Neutrophil (primary cell): ENCODE measurements around the gene KRTAP10-8.
"Not testable (repeated sequence)": the region's sequence is repeated elsewhere in the genome, so short reads cannot be mapped to it uniquely, and the experiment has no call there.

Experiments used
- H3K27ac ChIP-seq: fragments of 200-600 bp; sonication (generic); 2 replicates; pipeline ENCODE4 v1.5.1; 2016; ENCODE audit warnings: mild to moderate bottlenecking, moderate library complexity
- H3K27me3 ChIP-seq: fragments of 200-600 bp; sonication (generic); 2 replicates; pipeline ENCODE4 v1.6.0; 2016; ENCODE audit warnings: mild to moderate bottlenecking
- H3K36me3 ChIP-seq: fragments of 200-600 bp; sonication (generic); 2 replicates; pipeline ENCODE4 v1.5.1; 2017
- H3K4me1 ChIP-seq, 2 experiments: fragments of 200-600 bp in 1 of 2; sonication (generic) in 1 of 2; 1 replicate in 1 of 2; 2 replicates in 1 of 2; pipeline versions ENCODE4 v1.5.1 to v1.6.1; 2013 to 2016; ENCODE audit warnings: low read depth in 1 of 2, low read length in 1 of 2, mild to moderate bottlenecking in 1 of 2, moderate library complexity in 1 of 2; ENCODE audit not compliant: control insufficient read depth in 1 of 2, insufficient read depth in 1 of 2
- H3K4me3 ChIP-seq, 2 experiments: fragments of 200-600 bp in 1 of 2; sonication (generic) in 1 of 2; 1 replicate in 1 of 2; 2 replicates in 1 of 2; pipeline ENCODE4 v1.5.1; 2013 to 2016; ENCODE audit warnings: low read depth in 1 of 2, low read length in 1 of 2, mild to moderate bottlenecking in 1 of 2, moderate library complexity in 1 of 2
- H3K9me3 ChIP-seq: fragments of 200-600 bp; sonication (generic); 2 replicates; pipeline ENCODE4 v1.5.1; 2016
- CTCF ChIP-seq: fragments of 200-600 bp; sonication (generic); IDR thresholded peaks from 2 replicates; pipeline ENCODE4 v1.5.1; 2016; ENCODE audit warnings: antibody characterized with exemption

Gene KRTAP10-8

GRCh38 chr21:44643741-44644310 is 31.9 kb downstream of the KRTAP10-8 start:
- Histone ChIP-seq H3K27ac (no peak overlapping the region), H3K4me3 (no peak overlapping the region), H3K9me3 (peaks cover 3% of the 10 kb centered on the region), H3K27me3 (peaks cover 17% of the 10 kb centered on the region), H3K36me3 (no peaks in the 10 kb centered on the region), H3K4me1 (no peaks in the 10 kb centered on the region)
- no peak for TF ChIP-seq CTCF

- no peak overlapping the region for H3K27ac ChIP-seq
- peaks cover 3% of the 10 kb centered on the region for H3K9me3 ChIP-seq
- no peaks in the 10 kb centered on the region for H3K4me1 ChIP-seq
- H3K36me3 ChIP-seq: no peaks in the 10 kb centered on the region
- TF ChIP-seq CTCF: no peak
- peaks cover 17% of the 10 kb centered on the region for H3K27me3 ChIP-seq
- no peak overlapping the region for H3K4me3 ChIP-seq
Observed at GRCh38 chr21:44644878-44645277, 33.0 kb downstream of the KRTAP10-8 start.

- not testable (repeated sequence) for H3K9me3 ChIP-seq, H3K27ac ChIP-seq, H3K36me3 ChIP-seq, H3K4me1 ChIP-seq, H3K4me3 ChIP-seq
- peaks cover 17% of the 10 kb centered on the region for H3K27me3 ChIP-seq
Observed at GRCh38 chr21:44646366-44647221, 34.7 kb downstream of the KRTAP10-8 start, which contains the start of gene KRTAP10-11. TSS of gene KRTAP10-11 (plus strand) at chr21:44646414. CDS start at chr21:44646459, 45 bp downstream.

GRCh38 chr21:44647222-44647552 is 35.3 kb downstream of the KRTAP10-8 start:
- no peak overlapping the region for H3K27ac ChIP-seq
- H3K4me1 ChIP-seq: no peaks in the 10 kb centered on the region
- peaks cover 17% of the 10 kb centered on the region for H3K27me3 ChIP-seq
- H3K4me3 ChIP-seq: no peak overlapping the region
- no peak for TF ChIP-seq CTCF
- peaks cover 3% of the 10 kb centered on the region for H3K9me3 ChIP-seq
- no peaks in the 10 kb centered on the region for H3K36me3 ChIP-seq

- Histone ChIP-seq H3K27ac (no peak overlapping the region), H3K9me3 (peaks cover 3% of the 10 kb centered on the region), H3K4me1 (no peaks in the 10 kb centered on the region), H3K27me3 (peaks cover 17% of the 10 kb centered on the region), H3K4me3 (no peak overlapping the region), H3K36me3 (no peaks in the 10 kb centered on the region)
- TF ChIP-seq CTCF: no peak
Observed at GRCh38 chr21:44648557-44649311, 36.9 kb downstream of the KRTAP10-8 start.
